GM23248 (cell line): ENCODE results near the gene STT3B.

Experiments
- EZH2 ChIP-seq: fragments of 200-600 bp; sonication (generic); IDR thresholded peaks from 2 replicates; pipeline ENCODE4 v1.6.1; 2018; ENCODE audit warnings: antibody characterized with exemption, mild to moderate bottlenecking; ENCODE audit not compliant: insufficient read depth, poor library complexity, severe bottlenecking
- EZH2phosphoT487 ChIP-seq: fragments of 200-600 bp; sonication (generic); IDR thresholded peaks from 2 replicates; pipeline ENCODE4 v1.6.1; 2018; ENCODE audit warnings: antibody characterized with exemption, moderate library complexity, mild to moderate bottlenecking, low read depth; ENCODE audit not compliant: insufficient read depth

DNA sequence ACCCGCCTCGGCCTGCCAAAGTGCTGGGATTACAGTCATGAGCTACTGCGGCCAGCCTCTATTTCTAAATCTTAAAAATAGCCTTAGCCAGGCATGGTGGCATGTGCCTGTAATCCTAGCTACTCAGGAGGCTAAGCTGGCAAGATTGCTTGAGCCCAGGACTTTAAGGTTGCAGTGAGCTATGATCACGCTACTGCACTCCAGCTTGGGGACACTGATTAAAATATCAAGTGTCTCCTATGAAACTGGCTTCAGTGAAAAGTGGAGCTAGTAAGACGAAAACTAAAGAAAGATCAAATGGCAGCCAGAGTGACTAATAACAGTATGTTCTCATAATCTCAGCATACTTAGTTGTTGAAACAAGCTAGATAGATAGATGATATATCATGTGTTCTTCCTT is 112.5 kb downstream of the STT3B start:
- no peak for TF ChIP-seq EZH2
- TF ChIP-seq EZH2phosphoT487 = no peak
